KOPT-K1 (cell line): Measurements from ENCODE around the gene HDLBP.

ENCODE experiments used
- H3K27ac ChIP-seq: fragments of 200-600 bp; sonication (generic); 2 replicates; pipeline ENCODE4 v1.5.1; 2016; ENCODE audit warnings: antibody characterized with exemption, mild to moderate bottlenecking, low read depth, low read length; ENCODE audit not compliant: poor library complexity, severe bottlenecking
- H3K36me3 ChIP-seq: fragments of 200-600 bp; sonication (generic); 2 replicates; pipeline ENCODE4 v1.5.1; 2017; ENCODE audit warnings: antibody characterized with exemption, mild to moderate bottlenecking, low read length, moderate library complexity; ENCODE audit not compliant: insufficient read depth
- H3K9me3 ChIP-seq: fragments of 200-600 bp; sonication (generic); 2 replicates; pipeline ENCODE4 v1.5.1; 2017; ENCODE audit warnings: antibody characterized with exemption, low read length, mild to moderate bottlenecking; ENCODE audit not compliant: insufficient read depth, poor library complexity, severe bottlenecking

Gene HDLBP

DNA sequence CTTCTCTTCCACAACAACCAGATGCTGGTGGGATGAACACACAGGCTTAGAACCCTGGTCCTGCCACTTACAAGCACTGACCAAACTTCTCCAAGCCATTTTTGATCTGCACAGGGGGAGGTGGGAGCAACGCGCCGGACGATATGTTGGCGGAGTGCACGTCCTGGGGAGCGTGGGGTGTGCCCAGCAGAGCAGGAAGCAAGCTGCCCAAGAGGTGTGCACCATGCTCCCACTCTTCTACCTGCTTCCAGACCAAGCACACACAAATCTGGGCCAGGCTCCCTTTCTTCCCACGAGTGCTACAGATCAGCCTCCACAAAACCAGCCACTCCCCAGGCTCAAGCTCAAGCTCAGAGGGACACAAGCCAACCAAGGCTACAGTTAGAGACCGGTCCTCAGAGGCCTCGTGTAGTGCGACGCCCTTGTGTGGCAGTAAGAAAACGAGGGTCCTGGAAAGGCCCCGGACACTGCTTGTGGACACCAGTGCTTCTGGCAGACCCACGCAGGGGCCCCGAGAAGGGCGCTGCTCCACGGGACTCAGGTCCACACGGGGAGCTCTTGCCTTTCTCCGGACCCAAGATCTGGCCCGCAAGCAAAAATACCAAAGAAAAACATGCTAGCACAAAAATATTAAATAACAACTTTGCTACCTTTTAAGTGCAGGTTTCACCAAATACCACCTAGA is 75.0 kb downstream of the HDLBP start:
- Histone ChIP-seq H3K27ac (no peak overlapping the region), H3K9me3 (no peaks in the 10 kb centered on the region), H3K36me3 (peaks cover 99% of the 10 kb centered on the region)

DNA sequence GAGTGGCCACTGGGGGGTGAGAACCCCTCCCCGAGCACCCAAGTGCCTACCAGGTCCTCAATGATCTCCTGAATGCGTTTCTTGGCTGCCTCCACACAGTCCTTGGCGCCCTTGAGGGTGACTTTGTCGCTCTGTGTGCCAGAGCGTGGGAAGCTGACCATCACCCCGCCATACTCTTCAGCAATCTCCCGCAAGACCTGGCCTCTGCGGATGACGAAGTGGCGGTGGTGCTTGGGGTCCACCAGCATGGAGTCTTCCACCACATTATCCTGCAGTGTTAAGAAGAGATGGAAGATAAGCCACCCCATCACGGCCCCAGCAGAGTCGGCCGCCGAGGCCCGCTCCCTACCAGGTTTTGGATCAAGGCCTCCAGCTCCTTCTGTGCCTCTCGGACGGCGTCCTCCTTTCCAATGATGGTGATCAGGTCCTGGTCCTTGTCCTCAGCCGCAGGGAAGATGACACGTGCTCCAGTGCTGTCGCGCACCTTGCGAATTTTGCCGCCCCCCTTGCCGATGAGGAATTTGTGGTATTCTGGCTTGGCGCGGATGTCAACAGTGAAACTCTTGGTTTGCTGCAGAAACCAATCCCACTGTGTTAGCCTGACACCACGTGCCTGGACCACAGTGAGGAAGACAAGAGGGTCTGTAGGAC is 75.8 kb downstream of the HDLBP start:
- H3K9me3 ChIP-seq, result no peaks in the 10 kb centered on the region
- H3K27ac ChIP-seq, result no peak overlapping the region
- peaks cover 99% of the 10 kb centered on the region for H3K36me3 ChIP-seq

DNA sequence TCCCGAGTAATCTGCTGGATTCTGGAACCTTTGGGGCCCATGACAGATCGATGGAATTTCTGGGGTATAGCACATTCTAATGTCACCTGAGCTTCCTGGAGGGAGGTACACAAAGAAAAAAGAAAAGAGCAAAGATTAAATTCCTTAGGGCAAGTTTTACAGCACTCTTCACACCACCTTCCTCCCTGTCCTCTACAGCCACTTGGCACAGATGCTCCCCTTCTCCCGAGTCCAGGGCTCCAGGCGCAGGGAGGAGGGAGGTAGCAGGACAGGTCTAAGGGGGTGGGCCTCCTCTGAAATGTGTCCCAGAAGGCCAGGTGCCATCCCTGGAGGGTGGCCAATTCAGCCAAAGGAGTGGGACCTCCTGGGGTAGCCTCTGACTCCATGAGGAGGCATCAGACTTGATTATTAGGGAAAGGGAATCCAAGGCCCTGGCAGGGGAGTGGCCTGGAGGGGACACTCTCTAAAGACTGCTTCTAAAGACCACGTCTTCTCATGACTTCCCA is 76.7 kb downstream of the HDLBP start:
- Histone ChIP-seq H3K36me3 (peaks cover 99% of the 10 kb centered on the region), H3K9me3 (no peaks in the 10 kb centered on the region), H3K27ac (no peak overlapping the region)

DNA sequence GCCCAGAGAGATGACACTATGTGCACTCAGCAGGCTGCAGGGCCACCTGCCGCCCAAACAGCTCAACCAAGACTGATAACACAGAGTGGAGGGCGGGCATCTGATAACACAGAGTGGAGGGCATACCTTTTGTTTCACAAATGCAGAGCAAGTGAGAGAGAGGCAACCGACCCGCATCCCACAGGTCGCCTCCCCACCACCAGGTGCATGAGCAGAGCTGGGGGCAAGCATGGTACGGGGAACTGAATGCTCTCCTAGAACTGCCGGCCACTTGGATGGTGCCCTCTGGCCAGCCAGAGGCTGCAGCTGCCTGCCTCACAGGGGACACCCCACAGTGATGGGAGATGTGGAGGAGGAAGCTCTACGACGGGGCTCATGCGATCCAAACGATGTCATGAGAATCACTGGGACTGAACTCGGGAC is 77.5 kb downstream of the HDLBP start:
- no peak overlapping the region for H3K27ac ChIP-seq
- H3K9me3 ChIP-seq, result no peaks in the 10 kb centered on the region
- H3K36me3 ChIP-seq, result peaks cover 99% of the 10 kb centered on the region

DNA sequence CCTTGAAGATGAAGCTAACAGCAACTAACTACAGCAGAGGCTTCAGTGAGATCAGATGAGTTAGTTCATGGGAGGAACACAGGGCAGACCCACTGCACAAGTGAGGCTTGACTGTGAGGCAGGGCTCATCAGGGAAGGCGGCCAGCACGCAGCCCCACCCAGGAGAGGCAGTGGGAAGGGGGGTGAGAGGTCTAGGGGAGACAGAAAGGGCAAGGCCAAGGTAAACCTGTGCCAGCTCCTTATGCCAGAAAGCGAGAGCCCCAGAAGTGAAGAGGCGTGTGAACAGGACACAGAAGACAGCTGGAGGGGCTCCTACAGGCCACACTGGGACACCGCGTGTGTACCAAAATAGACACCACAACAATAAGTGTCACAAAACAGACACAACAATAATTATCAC is 78.4 kb downstream of the HDLBP start:
- peaks cover 98% of the 10 kb centered on the region for H3K36me3 ChIP-seq
- no peaks in the 10 kb centered on the region for H3K9me3 ChIP-seq
- no peak overlapping the region for H3K27ac ChIP-seq

DNA sequence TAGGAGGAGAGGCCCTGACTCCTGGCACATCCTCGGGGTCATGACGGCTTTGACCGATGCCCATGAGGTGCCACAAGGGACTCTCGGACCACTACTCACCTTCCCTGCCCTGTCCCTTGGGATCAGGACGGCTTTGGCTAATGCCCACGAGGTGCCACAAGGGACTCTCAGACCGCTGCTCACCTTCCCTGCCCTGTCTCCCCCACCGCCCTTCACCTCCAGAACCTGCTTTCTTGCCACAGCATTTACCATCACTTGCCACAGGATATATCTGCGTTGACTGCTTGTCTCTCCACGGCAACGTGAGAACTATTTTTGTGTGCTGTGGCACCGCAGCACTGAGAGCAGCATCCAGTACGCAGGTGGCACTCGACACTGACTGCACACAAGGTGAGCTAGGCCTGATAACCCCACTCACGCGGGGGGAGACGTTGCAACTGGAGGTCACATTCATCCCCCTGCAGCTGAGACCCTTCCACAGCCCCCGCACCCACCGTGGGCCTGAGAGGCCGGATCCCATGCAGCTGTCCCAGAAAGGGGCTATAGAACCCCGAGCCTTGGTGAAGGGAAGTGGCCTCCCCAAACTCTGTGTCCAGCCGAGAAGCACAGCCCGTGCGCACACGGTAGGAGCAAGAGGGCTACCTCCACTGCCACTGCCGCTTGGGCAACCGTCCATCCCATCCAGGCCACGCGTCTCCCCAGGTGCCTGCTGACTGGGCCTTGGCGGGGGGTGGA is 79.4 kb downstream of the HDLBP start:
- Histone ChIP-seq H3K9me3 (no peaks in the 10 kb centered on the region), H3K36me3 (peaks cover 99% of the 10 kb centered on the region), H3K27ac (no peak overlapping the region)

DNA sequence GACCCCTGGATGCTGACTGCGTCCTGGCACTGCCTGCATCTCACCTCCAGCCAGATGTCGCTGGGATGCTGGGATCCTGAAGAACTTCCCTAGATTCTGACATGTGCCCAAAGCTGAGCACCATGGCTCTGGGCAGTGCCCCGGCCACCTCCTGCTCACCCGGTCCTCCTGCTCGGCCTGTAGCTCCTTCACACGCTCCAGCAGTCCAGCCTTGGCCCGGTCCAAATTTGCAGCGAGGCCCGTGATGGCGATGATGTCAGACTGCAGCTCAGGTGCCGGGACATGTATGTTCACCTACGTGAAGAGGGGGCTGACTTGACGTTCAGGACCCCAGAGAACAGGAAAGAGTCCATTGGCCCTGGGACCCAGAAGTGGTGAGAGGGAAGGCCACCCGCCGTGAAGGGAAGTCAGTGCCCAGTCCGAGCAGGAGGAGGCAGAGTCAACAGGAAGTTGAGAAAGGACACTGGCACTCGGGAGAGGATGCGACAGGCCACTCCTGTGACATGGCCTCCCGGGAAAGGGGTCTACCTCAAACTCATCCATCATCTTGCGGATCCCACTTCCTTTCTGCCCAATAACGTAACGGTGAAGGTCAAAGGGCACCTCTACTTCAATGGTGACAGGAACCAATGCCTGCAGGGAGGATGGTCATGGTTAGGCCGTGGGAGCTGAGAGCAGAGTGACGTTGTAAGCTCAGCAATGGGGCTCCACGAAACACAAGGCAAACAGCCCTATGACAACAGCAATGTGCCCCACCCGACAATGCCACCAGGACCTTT is 80.3 kb downstream of the HDLBP start:
- Histone ChIP-seq H3K36me3 (peaks cover 99% of the 10 kb centered on the region), H3K9me3 (no peaks in the 10 kb centered on the region), H3K27ac (no peak overlapping the region)

DNA sequence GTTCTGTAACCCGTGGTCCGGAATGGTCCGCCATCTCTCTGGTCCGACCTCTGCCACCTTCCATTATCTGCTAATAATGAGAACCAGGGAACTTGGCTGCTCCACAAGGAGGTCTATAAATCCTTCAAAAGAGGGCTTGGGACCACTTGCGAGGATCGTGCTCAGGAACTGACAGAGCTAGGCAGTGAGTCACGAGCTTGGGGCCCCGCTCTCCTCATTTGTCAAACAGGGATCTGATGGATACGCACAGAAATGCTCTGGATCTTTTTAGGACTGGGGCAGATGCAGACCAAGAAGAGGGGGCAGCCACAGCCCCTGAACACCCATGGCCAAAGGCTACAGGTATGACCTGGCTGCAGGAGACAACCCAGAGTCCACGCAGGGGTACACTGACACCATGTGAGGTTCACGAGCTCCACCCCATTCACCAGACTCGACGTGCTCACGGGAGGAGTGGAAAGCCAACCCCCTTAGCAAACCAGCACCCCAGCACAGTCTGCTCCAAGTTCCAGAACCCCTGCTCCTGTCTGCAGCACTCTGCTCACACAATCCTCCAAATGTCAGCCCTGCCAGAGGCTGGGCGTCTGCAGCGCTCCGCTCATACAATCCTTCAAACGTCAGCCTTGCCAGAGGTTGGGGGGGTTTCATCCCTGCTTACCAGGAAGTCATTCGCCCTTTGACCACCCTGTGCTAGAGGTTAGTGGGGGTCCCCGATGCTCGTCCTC is 81.2 kb downstream of the HDLBP start:
- Histone ChIP-seq H3K9me3 (no peaks in the 10 kb centered on the region), H3K27ac (no peak overlapping the region), H3K36me3 (peaks cover 99% of the 10 kb centered on the region)

DNA sequence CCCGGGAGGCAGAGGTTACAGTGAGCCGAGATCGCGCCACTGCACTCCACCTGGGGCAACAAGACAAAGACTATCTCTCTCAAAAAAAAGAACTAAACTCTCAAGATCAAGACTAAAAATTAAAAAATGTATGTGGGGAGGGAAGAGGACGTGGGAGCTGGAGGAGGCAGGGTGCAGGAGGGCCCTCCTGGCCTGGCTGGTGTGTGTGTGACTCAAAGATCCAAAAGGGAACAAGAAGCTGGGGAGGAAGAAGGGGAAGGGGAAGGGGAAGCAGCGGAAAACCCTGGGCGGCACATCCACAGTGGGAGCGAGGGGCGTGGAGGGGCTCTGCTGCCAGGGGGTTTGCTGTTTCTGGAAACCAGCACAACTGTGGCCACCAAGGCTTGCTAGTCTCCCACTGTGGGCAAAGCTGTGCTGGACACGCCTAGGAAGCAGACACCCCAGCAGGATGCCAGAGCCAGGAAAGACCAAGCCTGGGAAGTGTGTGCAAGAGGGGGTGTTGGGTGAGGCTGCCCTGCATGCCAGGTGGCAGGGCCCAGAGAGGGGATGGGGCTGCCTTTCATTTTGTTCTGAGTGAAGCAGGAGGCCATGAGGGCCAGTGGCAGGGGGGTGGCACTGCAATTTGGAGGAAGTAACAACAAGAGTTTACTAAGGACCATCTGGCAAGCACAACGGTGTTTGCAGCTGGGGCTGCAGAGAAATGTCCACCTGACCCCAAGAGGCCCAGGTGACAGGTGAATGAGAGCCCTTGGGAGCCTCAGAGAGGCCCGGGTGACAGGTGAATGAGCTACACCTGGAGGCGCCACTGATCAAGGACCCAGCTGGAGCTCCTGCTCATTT is 82.5 kb downstream of the HDLBP start:
- Histone ChIP-seq H3K27ac (no peak overlapping the region), H3K9me3 (no peaks in the 10 kb centered on the region), H3K36me3 (peaks cover 99% of the 10 kb centered on the region)

DNA sequence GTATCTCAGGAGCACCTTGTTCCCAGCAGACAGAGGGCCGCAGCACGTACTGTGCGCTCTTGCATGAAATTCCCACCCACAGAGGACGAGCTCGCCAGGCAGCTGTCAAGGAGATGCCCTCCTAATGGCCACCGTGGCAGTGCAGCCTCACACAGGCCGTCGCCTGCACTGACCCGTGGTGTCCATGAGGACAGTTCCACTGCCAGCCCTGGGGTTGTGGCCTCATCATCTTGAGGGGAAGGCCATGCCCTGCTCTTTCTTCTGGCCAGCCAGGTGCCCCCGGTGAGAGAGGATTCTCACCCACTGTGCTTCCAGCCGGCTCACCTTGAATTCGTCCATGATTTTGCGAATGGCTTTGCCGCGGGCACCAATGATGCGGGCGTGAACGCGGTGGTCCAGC is 85.0 kb downstream of the HDLBP start:
- Histone ChIP-seq H3K36me3 (peaks cover 92% of the 10 kb centered on the region), H3K9me3 (no peaks in the 10 kb centered on the region), H3K27ac (no peak overlapping the region)

DNA sequence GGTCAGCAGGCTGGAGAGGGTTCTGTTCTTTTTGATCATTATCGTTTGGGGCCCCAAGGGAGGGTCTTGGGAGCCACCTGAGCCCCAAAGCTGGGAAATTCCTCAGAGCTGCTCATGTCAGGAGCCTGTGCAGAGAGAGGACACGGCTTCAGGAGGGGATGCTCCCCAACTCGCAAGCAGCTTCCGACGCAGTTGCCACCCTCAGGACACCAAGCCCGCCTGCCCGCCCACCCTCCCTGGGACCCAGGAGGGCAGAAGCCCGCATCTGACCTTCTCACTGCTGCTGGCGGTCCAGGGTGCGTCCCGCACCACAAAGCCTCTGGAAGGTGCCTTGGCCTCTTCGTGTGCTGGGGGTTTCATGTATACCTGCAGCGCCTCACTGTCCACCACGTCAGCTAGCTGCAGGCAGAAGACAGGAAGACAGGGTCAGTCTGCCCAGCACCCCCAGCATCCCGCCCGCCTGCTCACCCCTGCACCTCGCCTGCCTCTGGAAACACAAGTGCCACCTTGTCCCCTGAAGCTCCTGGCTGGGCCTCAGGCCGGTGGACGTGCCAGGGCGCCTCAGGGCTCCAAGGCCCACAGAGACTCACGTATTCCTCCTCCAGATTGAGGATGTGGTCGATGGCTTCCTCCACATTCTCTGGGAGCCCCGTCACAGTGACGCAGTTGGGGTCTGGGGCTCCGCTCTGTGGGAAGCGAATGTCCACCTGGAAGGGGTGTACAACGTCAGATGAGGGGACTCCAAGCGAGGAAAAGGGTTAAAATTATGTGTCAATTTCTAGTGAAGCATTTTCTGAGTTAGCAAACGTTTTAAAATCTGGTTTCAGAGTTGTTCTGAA is 85.7 kb downstream of the HDLBP start:
- H3K27ac ChIP-seq, result no peak overlapping the region
- no peaks in the 10 kb centered on the region for H3K9me3 ChIP-seq
- peaks cover 86% of the 10 kb centered on the region for H3K36me3 ChIP-seq

DNA sequence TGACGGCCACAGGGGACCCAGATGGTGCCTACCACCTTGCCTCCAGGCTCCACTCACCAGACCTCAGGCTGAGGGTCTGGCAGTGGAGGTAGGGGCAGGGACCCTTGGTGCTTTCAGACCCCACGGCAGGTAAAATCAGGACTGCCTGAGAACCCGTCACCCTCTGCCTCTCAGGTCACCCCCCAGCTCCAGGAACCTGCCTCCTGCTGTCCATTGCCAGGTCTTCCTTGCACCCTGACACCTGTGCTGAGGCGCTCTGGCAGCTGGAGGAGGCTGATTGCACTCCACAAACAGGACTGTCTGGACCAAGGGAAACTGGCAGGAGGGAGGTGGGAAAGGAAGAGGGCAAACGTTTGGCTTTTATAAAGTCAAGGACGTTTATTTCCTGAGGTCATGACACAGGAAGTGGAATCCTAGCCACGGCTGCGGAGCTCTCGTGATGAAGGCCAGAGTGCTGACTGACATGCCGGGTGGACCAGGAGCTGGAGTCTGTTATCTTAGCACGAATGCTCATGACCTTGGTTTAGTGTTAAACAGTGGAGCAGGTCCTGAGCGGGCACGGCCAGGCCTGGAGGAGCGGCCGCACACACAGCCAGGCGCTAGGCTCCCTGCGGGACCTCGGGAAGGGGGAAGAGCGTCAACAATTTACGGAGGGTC is 86.5 kb downstream of the HDLBP start:
- no peak overlapping the region for H3K27ac ChIP-seq
- no peaks in the 10 kb centered on the region for H3K9me3 ChIP-seq
- peaks cover 78% of the 10 kb centered on the region for H3K36me3 ChIP-seq
